GM23248 (cell line): Measurements from ENCODE around the gene FKBP8. TPM values are rescaled to one million over a fixed set of nuclear protein-coding genes. Genes with fewer than 3 reads are reported as not detected.

Experiments used
- DNase-seq: peaks from one replicate; pipeline ENCODE4 v3.0.0-alpha.2; 2015
- H2AFZ ChIP-seq: fragments of 200-600 bp; sonication (generic); 2 replicates; pipeline ENCODE4 v1.6.1; 2016; ENCODE audit warnings: antibody characterized with exemption
- H3F3A ChIP-seq: fragments of 200-600 bp; sonication (generic); 2 replicates; pipeline ENCODE4 v1.6.1; 2016; ENCODE audit warnings: mild to moderate bottlenecking, antibody characterized with exemption, mixed run types; ENCODE audit not compliant: insufficient read depth
- H3K27ac ChIP-seq: fragments of 200-600 bp; sonication (generic); 2 replicates; pipeline ENCODE4 v1.5.1; 2016; ENCODE audit warnings: mild to moderate bottlenecking
- H3K27me3 ChIP-seq: fragments of 200-600 bp; sonication (generic); replicated peaks from 2 replicates; pipeline ENCODE4 v1.6.1; 2016; ENCODE audit warnings: mild to moderate bottlenecking; ENCODE audit not compliant: insufficient read depth
- H3K36me3 ChIP-seq: fragments of 200-600 bp; sonication (generic); 2 replicates; pipeline ENCODE4 v1.6.1; 2016; ENCODE audit warnings: low read depth, mild to moderate bottlenecking
- H3K4me1 ChIP-seq: fragments of 200-600 bp; sonication (generic); 2 replicates; pipeline ENCODE4 v1.6.1; 2016; ENCODE audit warnings: mild to moderate bottlenecking; ENCODE audit not compliant: insufficient read depth
- H3K4me2 ChIP-seq: fragments of 200-600 bp; sonication (generic); one replicate; pipeline ENCODE4 v1.6.1; 2016; ENCODE audit warnings: mild to moderate bottlenecking; ENCODE audit not compliant: unreplicated experiment
- H3K4me3 ChIP-seq: fragments of 200-600 bp; sonication (generic); 2 replicates; pipeline ENCODE4 v1.5.1; 2016; ENCODE audit warnings: mild to moderate bottlenecking
- H3K79me2 ChIP-seq: fragments of 200-600 bp; sonication (generic); 2 replicates; pipeline ENCODE4 v1.6.1; 2016; ENCODE audit warnings: mild to moderate bottlenecking; ENCODE audit not compliant: insufficient read depth
- H3K9ac ChIP-seq: fragments of 200-600 bp; sonication (generic); 2 replicates; pipeline ENCODE4 v1.6.1; 2016; ENCODE audit warnings: mild to moderate bottlenecking
- H3K9me2 ChIP-seq: fragments of 200-600 bp; sonication (generic); 2 replicates; pipeline ENCODE4 v1.6.1; 2016; ENCODE audit warnings: mixed run types, mild to moderate bottlenecking, moderate library complexity; ENCODE audit not compliant: insufficient read depth
- H3K9me3 ChIP-seq: fragments of 200-600 bp; sonication (generic); one replicate; pipeline ENCODE4 v1.6.1; 2017; ENCODE audit warnings: low read depth
- H4K20me1 ChIP-seq: fragments of 200-600 bp; sonication (generic); 2 replicates; pipeline ENCODE4 v1.6.0; 2016; ENCODE audit not compliant: insufficient read depth
- EZH2 ChIP-seq: fragments of 200-600 bp; sonication (generic); IDR thresholded peaks from 2 replicates; pipeline ENCODE4 v1.6.1; 2018; ENCODE audit warnings: antibody characterized with exemption, mild to moderate bottlenecking; ENCODE audit not compliant: insufficient read depth, poor library complexity, severe bottlenecking
- EZH2phosphoT487 ChIP-seq: fragments of 200-600 bp; sonication (generic); IDR thresholded peaks from 2 replicates; pipeline ENCODE4 v1.6.1; 2018; ENCODE audit warnings: antibody characterized with exemption, moderate library complexity, mild to moderate bottlenecking, low read depth; ENCODE audit not compliant: insufficient read depth
- WGBS, 2 experiments: methylation state at CpG; one replicate each; pipeline ENCODE4 v1.1.6; 2015 to 2017; ENCODE audit warnings: low lambda C conversion rate in 2 of 2, low coverage in 1 of 2; ENCODE audit errors: missing lambda C conversion rate in 2 of 2; 5-methylcytosine and 5-hydroxymethylcytosine counted together
- in situ Hi-C: fragments of 300-500 bp; cut with MboI; formaldehyde crosslinking; loops from 2 replicates; pipeline ENCODE4 v1.15.0; 2020
- polyA plus RNA-seq: library from polyadenylated mRNA; unstranded; fragments of >200 nt; fragmentation: Nextera tagmentation; extraction: Ambion mirVana; gene quantifications from 2 replicates; pipeline ENCODE4 v1.2.1, GENCODE V29; 2016
- total RNA-seq: library from RNA; depleted of rRNA; stranded (reverse); fragments of >200 nt; shearing (Covaris generic); gene quantifications from 2 replicates; pipeline ENCODE4 v1.2.3, GENCODE V29; 2014

The FKBP8 gene
- total and polyA plus RNA-seq, 2 experiments from 2014 or later = 195 to 466 TPM

- in situ Hi-C loops = loop anchor here (25.0 kb wide), 1 partner anchor 127 kb away; no protein-coding TSS in a partner anchor
- H3K9me2 ChIP-seq = no peaks in the 10 kb centered on the region
- peak overlapping the region; percentile 76 for H3K9ac ChIP-seq
- H2AFZ ChIP-seq = peak overlapping the region; percentile 88
- no peaks in the 10 kb centered on the region for H3K9me3 ChIP-seq
- H4K20me1 ChIP-seq = no peaks in the 10 kb centered on the region
- peaks cover 13% of the 10 kb centered on the region for H3F3A ChIP-seq
- H3K27ac ChIP-seq = peak overlapping the region; percentile 65
- peak overlapping the region; percentile 84 for H3K4me2 ChIP-seq
- H3K4me1 ChIP-seq = peaks cover 7% of the 10 kb centered on the region; the same call in 1 of the 2 replicates
- TF ChIP-seq EZH2phosphoT487 (no peak), EZH2 (no peak)
- peak overlapping the region; percentile 79 for H3K4me3 ChIP-seq
- H3K36me3 ChIP-seq = no peaks in the 10 kb centered on the region
- peak; percentile 91 for DNase-seq
- 8 to 9% methylated on average over 44 to 47 of the region's 52 CpGs for WGBS, 2 experiments
- no peaks in the 10 kb centered on the region for H3K27me3 ChIP-seq
- H3K79me2 ChIP-seq = no peaks in the 10 kb centered on the region
These were observed 46.3 kb upstream of the FKBP8 start for GRCh38 chr19:18589380-18590272.

- in situ Hi-C loops = loop anchor here (25.0 kb wide), 1 partner anchor 126 kb away; no protein-coding TSS in a partner anchor
- Histone ChIP-seq H3F3A (peaks cover 13% of the 10 kb centered on the region), H3K4me3 (peak within 1 kb of the TSS; percentile 79), H2AFZ (peak within 1 kb of the TSS; percentile 88), H3K27ac (peak within 1 kb of the TSS; percentile 65), H3K9ac (peak within 1 kb of the TSS; percentile 76), H3K27me3 (no peaks in the 10 kb centered on the region), H3K9me3 (no peaks in the 10 kb centered on the region), H3K4me2 (peak within 1 kb of the TSS; percentile 84), H3K79me2 (no peaks in the 10 kb centered on the region), H3K36me3 (no peaks in the 10 kb centered on the region), H3K4me1 (peaks cover 7% of the 10 kb centered on the region; the same call in 1 of the 2 replicates), H4K20me1 (no peaks in the 10 kb centered on the region), H3K9me2 (no peaks in the 10 kb centered on the region)
- no peak for TF ChIP-seq EZH2
- peak; percentile 87 for DNase-seq
- WGBS, 2 experiments = 0 to 2% methylated on average over 57 to 71 of the region's 72 CpGs
These were observed 45.4 kb upstream of the FKBP8 start, which contains the start of gene REX1BD for GRCh38 chr19:18588611-18589379. TSS of gene REX1BD (plus strand) at chr19:18588798. CDS start at chr19:18588802, 4 bp downstream.

- WGBS, 2 experiments = 17 to 22% methylated on average over 16 of the region's 16 CpGs
- in situ Hi-C loops = loop anchor here (25.0 kb wide), 1 partner anchor 126 kb away; no protein-coding TSS in a partner anchor
- Histone ChIP-seq H3K4me1 (peaks cover 7% of the 10 kb centered on the region; the same call in 1 of the 2 replicates), H3K9me2 (no peaks in the 10 kb centered on the region), H3K4me2 (peak overlapping the region; percentile 84), H3K36me3 (no peaks in the 10 kb centered on the region), H2AFZ (peak overlapping the region; percentile 88), H4K20me1 (no peaks in the 10 kb centered on the region), H3K4me3 (peak overlapping the region; percentile 79), H3F3A (peaks cover 8% of the 10 kb centered on the region; the same call in 1 of the 2 replicates), H3K9ac (peak overlapping the region; percentile 76), H3K27ac (peak overlapping the region; percentile 65), H3K79me2 (no peaks in the 10 kb centered on the region), H3K9me3 (no peaks in the 10 kb centered on the region), H3K27me3 (no peaks in the 10 kb centered on the region)
- peak; percentile 59 for DNase-seq
- no peak for TF ChIP-seq EZH2
- TF ChIP-seq EZH2phosphoT487 = no peak
These were observed 44.7 kb upstream of the FKBP8 start for GRCh38 chr19:18587962-18588610.
